Measurements from ENCODE around the gene CHMP6. TPM values are rescaled to one million over a fixed set of nuclear protein-coding genes. Genes with fewer than 3 reads are reported as not detected.

The CHMP6 gene
- total RNA-seq, 2 experiments from 2014 or later, result 30.3 to 31.6 TPM

DNA sequence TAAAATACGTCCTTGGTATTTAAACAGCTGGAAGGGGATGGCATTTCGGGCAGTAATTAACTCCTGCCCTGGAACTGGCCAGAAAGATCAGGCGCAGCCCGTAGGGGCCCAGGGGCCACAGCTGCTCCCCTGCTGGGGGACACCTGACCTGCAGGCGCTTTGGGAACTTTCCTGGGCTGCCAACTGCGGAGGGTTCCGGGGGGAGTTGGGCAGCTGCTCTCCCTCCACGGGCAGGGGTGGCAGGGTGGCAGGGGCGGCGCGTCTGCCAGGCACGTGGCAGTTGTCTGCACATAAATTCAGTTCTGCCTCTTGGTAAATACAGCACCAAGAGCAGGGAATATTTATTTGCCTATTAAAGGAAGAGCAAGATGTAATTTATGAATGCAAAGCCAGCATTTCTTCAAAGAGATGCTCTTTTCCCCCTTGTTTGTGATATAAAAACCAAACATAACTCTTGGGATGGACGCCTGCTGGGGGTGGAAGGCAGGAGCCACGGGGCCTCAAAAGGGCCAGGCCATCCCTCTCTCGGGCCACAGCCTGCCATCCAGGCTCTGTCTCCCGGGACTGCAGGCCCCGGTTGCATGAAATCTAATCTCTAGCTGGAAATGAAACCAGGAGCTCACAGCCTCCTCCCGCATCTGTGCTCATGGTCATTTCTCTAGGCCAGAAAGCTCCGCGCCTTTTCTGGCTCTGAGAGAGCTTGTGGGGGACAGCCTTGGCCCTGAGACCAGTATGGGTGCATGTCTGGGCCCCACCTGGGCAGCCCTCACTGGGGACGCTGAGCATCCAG is 29.9 kb upstream of the CHMP6 start:
- Mint-ChIP-seq H3K9me3 (no peaks in the 10 kb centered on the region), H3K27me3 (no peaks in the 10 kb centered on the region), H3K4me3 (no peak overlapping the region), H3K4me1 (no peaks in the 10 kb centered on the region), H3K36me3 (ENCODE audit: low read depth) (peaks cover 12% of the 10 kb centered on the region), H3K27ac (no peak overlapping the region)
- no peak for DNase-seq
- POLR2A ChIA-PET, result no interaction called here
- CTCF ChIA-PET, result no interaction called here

GRCh38 chr17:80962356-80963329 is 29.0 kb upstream of the CHMP6 start:
- Mint-ChIP-seq H3K4me3 (no peak overlapping the region), H3K27me3 (no peaks in the 10 kb centered on the region), H3K27ac (no peak overlapping the region), H3K4me1 (no peaks in the 10 kb centered on the region), H3K36me3 (ENCODE audit: low read depth) (peaks cover 12% of the 10 kb centered on the region), H3K9me3 (no peaks in the 10 kb centered on the region)
- ChIA-PET CTCF (no interaction called here), POLR2A (no interaction called here)
- DNase-seq, result no peak

- Mint-ChIP-seq H3K27me3 (no peaks in the 10 kb centered on the region), H3K27ac (no peak overlapping the region), H3K36me3 (ENCODE audit: low read depth) (peaks cover 12% of the 10 kb centered on the region)
Observed at GRCh38 chr17:80963812-80964543, 27.7 kb upstream of the CHMP6 start.

DNA sequence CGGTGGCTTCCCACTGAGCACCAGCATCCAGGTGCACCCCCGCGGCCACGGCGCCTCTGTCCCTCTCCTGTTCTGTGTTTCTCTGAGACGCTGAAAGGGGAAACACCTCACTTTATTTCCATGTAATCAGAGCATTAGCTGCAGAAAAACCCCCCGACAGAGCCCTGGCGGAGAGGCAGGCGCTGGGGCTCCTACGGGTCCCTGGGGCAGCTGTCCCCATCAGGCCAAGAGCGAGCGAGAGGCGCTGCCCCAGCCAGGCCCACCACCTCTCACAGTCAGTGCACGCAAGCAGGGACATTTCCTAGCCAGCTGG is 27.1 kb upstream of the CHMP6 start:
- Mint-ChIP-seq H3K27me3 (no peaks in the 10 kb centered on the region), H3K9me3 (no peaks in the 10 kb centered on the region), H3K27ac (no peak overlapping the region), H3K4me1 (peaks cover under 1% of the 10 kb centered on the region), H3K36me3 (ENCODE audit: low read depth) (peaks cover 12% of the 10 kb centered on the region), H3K4me3 (no peak overlapping the region)
- DNase-seq, result no peak
- POLR2A ChIA-PET, result no interaction called here
- CTCF ChIA-PET, result no interaction called here

More at GRCh38 chr17:80963812-80964543, 27.7 kb upstream of the CHMP6 start:
- no peak for DNase-seq
- H3K4me1 Mint-ChIP-seq, result no peaks in the 10 kb centered on the region
- H3K9me3 Mint-ChIP-seq, result no peaks in the 10 kb centered on the region
- H3K4me3 Mint-ChIP-seq, result no peak overlapping the region
- ChIA-PET POLR2A (no interaction called here), CTCF (no interaction called here)

- peaks cover 2% of the 10 kb centered on the region for H3K4me1 Mint-ChIP-seq
- no peaks in the 10 kb centered on the region for H3K9me3 Mint-ChIP-seq
- ChIA-PET CTCF (no interaction called here), POLR2A (interaction anchor here (1.5 kb wide), 1 partner anchor 27 kb away, joined by 4 read pairs; no protein-coding TSS in a partner anchor)
- no peak overlapping the region for H3K4me3 Mint-ChIP-seq
- H3K36me3 Mint-ChIP-seq (ENCODE audit: low read depth), result peaks cover 12% of the 10 kb centered on the region
- H3K27me3 Mint-ChIP-seq, result no peaks in the 10 kb centered on the region
- DNase-seq, result no peak
- no peak overlapping the region for H3K27ac Mint-ChIP-seq
Observed at GRCh38 chr17:80964859-80965580, 26.6 kb upstream of the CHMP6 start.

DNA sequence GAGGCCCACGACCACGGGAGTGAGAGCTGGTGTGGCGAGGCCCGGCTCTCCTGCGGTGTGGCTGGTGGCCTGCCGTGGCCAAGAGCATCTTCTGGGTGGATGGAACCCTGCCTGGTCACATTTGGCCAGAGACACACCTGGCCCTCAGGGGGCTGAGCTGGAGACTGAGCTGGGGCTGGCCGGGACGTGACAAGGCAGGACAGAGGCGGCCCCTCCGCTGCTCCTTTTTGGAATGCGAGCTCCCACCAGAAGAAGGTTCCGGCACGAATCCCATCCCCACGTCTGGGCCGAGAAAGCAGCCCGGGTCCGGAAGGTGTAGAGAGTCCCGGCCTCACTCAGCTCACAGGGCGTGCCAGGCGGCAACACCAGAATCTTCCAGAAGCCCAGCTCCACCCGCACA is 26.0 kb upstream of the CHMP6 start:
- Mint-ChIP-seq H3K4me3 (no peak overlapping the region), H3K27me3 (no peaks in the 10 kb centered on the region), H3K36me3 (ENCODE audit: low read depth) (peaks cover 12% of the 10 kb centered on the region), H3K4me1 (peaks cover 6% of the 10 kb centered on the region), H3K9me3 (no peaks in the 10 kb centered on the region), H3K27ac (no peak overlapping the region)
- no peak for DNase-seq
- CTCF ChIA-PET, result no interaction called here
- POLR2A ChIA-PET, result interaction anchor here (1.5 kb wide), 1 partner anchor 28 kb away, joined by 4 read pairs; no protein-coding TSS in a partner anchor

GRCh38 chr17:80967404-80967872 is 24.2 kb upstream of the CHMP6 start:
- Mint-ChIP-seq H3K27me3 (no peaks in the 10 kb centered on the region), H3K9me3 (no peaks in the 10 kb centered on the region), H3K4me3 (no peak overlapping the region), H3K27ac (peak overlapping the region; percentile 10), H3K4me1 (peaks cover 7% of the 10 kb centered on the region), H3K36me3 (ENCODE audit: low read depth) (peaks cover 12% of the 10 kb centered on the region)
- ChIA-PET CTCF (no interaction called here), POLR2A (no interaction called here)
- no peak for DNase-seq

DNA sequence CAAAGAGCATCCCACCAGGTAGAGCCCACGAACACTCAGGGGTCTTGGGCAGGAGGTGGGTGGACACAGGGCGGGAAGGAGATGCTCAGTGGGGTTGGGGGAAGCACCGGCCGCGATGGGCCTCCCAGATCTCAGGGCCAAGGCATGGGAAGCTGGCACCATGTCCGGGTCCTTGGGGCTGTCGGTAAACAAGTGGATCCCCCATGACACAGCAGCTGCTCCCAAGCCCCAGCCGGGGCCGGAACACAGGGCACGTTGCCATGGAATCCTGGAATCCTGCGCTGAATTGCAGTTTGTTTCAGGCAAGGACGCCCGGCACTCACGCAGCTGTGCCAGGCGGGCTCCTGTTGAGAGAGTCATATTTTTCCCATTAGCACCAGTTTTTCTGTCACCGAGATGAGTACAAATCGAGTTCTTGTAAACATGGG is 23.0 kb upstream of the CHMP6 start:
- no peak for DNase-seq
- ChIA-PET CTCF (interaction anchor here (0.6 kb wide), 1 partner anchor 29 kb away, joined by 3 read pairs; no protein-coding TSS in a partner anchor), POLR2A (interaction anchor here (2.2 kb wide), 1 partner anchor 545 kb away, joined by 5 read pairs; no protein-coding TSS in a partner anchor)
- Mint-ChIP-seq H3K27me3 (no peaks in the 10 kb centered on the region), H3K9me3 (no peaks in the 10 kb centered on the region), H3K4me1 (peaks cover 7% of the 10 kb centered on the region), H3K4me3 (no peak overlapping the region), H3K27ac (no peak overlapping the region), H3K36me3 (ENCODE audit: low read depth) (peaks cover 12% of the 10 kb centered on the region)

GRCh38 chr17:80969030-80969673 is 22.5 kb upstream of the CHMP6 start:
- ChIA-PET CTCF (interaction anchor here (1.1 to 1.9 kb wide), 2 partner anchors 70 to 396 kb away, joined by 3 to 5 read pairs; no protein-coding TSS in a partner anchor), POLR2A (interaction anchor here (2.2 kb wide), 1 partner anchor 545 kb away, joined by 5 read pairs; no protein-coding TSS in a partner anchor)
- DNase-seq, result no peak
- Mint-ChIP-seq H3K9me3 (no peaks in the 10 kb centered on the region), H3K27me3 (no peaks in the 10 kb centered on the region), H3K27ac (no peak overlapping the region), H3K4me3 (no peak overlapping the region), H3K36me3 (ENCODE audit: low read depth) (peaks cover 12% of the 10 kb centered on the region), H3K4me1 (peaks cover 7% of the 10 kb centered on the region)

- Mint-ChIP-seq H3K9me3 (no peaks in the 10 kb centered on the region), H3K27me3 (peaks cover 3% of the 10 kb centered on the region), H3K4me1 (peaks cover 7% of the 10 kb centered on the region), H3K27ac (no peak overlapping the region), H3K36me3 (ENCODE audit: low read depth) (peaks cover 7% of the 10 kb centered on the region), H3K4me3 (no peak overlapping the region)
- ChIA-PET POLR2A (interaction anchor here (0.8 to 2.2 kb wide), 6 partner anchors 9 to 546 kb away, joined by 3 to 6 read pairs (median 4); no protein-coding TSS in a partner anchor), CTCF (interaction anchor here (0.7 to 1.9 kb wide), 8 partner anchors 32 to 542 kb away, joined by 3 to 11 read pairs (median 4); no protein-coding TSS in a partner anchor)
- DNase-seq, result no peak
Observed at GRCh38 chr17:80969674-80970043, 22.0 kb upstream of the CHMP6 start.

GRCh38 chr17:80970044-80970761 is 21.4 kb upstream of the CHMP6 start:
- ChIA-PET POLR2A (interaction anchor here (0.8 to 2.2 kb wide), 7 partner anchors 9 to 546 kb away, joined by 3 to 6 read pairs (median 4); no protein-coding TSS in a partner anchor), CTCF (interaction anchor here (0.7 to 1.9 kb wide), 8 partner anchors 32 to 543 kb away, joined by 3 to 11 read pairs (median 4); no protein-coding TSS in a partner anchor)
- DNase-seq, result peak; percentile 67
- Mint-ChIP-seq H3K27ac (no peak overlapping the region), H3K27me3 (peaks cover 3% of the 10 kb centered on the region), H3K4me1 (peaks cover 7% of the 10 kb centered on the region), H3K36me3 (ENCODE audit: low read depth) (peaks cover 4% of the 10 kb centered on the region), H3K9me3 (no peaks in the 10 kb centered on the region), H3K4me3 (no peak overlapping the region)
